AG09309 (cell line): ENCODE measurements around the gene GATAD2B.

Experiments
- DNase-seq: peaks from one replicate; pipeline ENCODE4 v3.0.0-alpha.2; 2010; ENCODE audit warnings: low read depth
- H3K4me3 ChIP-seq: 2 replicates; pipeline ENCODE4 v1.5.1; 2011; ENCODE audit warnings: mild to moderate bottlenecking, low read depth, low read length, moderate library complexity; ENCODE audit not compliant: control insufficient read depth
- TF ChIP-seq, protein P1 (sequence below): IDR thresholded peaks from 2 replicates; pipeline ENCODE4 v1.5.1; 2011; ENCODE audit warnings: mild to moderate bottlenecking, low read depth, low read length, inconsistent platforms; ENCODE audit not compliant: insufficient read depth, control insufficient read depth; ENCODE audit errors: missing control alignments

GATAD2B gene

GRCh38 chr1:153774026-153774595, 148.7 kb downstream of the GATAD2B start:
- TF ChIP-seq, protein P1, sequence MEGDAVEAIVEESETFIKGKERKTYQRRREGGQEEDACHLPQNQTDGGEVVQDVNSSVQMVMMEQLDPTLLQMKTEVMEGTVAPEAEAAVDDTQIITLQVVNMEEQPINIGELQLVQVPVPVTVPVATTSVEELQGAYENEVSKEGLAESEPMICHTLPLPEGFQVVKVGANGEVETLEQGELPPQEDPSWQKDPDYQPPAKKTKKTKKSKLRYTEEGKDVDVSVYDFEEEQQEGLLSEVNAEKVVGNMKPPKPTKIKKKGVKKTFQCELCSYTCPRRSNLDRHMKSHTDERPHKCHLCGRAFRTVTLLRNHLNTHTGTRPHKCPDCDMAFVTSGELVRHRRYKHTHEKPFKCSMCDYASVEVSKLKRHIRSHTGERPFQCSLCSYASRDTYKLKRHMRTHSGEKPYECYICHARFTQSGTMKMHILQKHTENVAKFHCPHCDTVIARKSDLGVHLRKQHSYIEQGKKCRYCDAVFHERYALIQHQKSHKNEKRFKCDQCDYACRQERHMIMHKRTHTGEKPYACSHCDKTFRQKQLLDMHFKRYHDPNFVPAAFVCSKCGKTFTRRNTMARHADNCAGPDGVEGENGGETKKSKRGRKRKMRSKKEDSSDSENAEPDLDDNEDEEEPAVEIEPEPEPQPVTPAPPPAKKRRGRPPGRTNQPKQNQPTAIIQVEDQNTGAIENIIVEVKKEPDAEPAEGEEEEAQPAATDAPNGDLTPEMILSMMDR: no peak
- DNase-seq: no peak
- no peak overlapping the region for H3K4me3 ChIP-seq

DNA sequence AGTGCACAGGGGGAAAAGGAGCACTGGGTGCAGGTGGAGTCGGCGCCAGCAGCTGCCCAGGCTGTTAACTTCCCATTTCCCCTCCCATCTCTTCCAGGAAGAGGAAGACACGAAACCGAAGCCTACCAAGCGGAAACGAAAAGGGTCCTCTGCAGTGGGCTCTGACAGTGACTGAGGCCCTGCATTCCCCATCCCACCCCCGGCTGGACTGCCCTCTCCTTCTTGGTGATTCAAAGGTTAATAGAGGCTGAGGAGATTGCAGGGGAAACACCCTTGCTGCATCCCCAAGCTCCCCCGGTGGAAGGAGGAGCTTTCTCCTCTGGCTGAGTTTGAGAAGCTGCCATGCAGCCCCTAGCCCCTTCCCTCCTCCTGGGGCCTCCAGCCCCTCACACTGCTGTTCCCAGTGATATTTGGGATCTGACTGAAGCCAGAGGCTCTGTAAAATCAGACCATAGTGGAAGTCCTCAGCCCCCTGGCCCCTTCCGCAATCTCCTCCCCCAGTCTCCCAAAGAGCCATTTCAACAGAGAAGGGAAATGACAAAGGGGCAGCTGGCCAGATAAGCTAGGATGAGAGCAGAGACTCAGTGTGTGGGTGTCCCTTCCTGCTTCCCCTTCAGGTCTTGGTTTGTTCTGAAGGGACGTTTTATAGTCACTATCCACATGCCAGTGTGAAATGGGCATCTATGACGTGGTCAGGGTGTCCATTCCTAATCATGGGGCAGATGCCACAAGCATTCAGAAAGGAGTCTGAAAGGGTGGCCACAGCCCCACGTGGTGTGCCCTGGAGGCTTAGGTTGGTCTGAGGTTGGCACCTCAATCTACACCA, 149.5 kb downstream of the GATAD2B start:
- TF ChIP-seq, protein P1: no peak
- DNase-seq: no peak
- no peak overlapping the region for H3K4me3 ChIP-seq

DNA sequence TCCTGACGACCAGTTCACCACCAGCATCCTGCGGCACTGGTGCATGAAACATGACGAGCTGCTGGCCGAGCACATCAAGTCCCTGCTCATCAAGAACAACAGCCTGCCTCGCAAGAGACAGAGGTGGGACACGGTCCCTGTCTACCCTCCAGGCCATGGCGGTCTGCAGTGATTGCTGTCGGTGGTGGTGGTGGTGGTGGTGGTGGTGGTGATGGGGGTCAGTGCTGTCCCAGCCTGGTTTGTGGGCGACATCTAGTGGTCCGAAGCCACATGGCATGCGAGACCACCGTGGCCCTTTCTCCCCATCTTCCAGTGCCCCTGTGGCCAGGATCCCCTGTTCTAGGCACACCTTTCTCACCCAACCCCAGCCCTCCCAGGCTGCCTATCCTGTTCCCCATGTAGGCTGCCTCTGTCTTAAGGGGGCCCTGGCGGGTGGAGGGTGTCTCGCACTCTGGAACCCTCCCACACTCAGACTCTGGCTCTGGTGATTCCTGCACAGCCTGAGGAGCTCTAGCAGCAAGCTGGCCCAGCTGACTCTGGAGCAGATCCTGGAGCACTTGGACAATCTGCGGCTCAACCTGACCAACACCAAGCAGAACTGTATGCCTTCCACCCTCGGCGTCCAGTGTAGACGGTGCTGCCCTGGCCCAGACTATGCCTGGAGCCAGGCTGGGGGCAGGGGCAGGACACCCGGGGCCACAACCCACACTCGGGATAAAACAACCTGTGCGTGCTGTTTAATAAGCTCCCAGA, 150.8 kb downstream of the GATAD2B start:
- TF ChIP-seq, protein P1: peak; percentile 45
- no peak for DNase-seq
- no peak overlapping the region for H3K4me3 ChIP-seq

DNA sequence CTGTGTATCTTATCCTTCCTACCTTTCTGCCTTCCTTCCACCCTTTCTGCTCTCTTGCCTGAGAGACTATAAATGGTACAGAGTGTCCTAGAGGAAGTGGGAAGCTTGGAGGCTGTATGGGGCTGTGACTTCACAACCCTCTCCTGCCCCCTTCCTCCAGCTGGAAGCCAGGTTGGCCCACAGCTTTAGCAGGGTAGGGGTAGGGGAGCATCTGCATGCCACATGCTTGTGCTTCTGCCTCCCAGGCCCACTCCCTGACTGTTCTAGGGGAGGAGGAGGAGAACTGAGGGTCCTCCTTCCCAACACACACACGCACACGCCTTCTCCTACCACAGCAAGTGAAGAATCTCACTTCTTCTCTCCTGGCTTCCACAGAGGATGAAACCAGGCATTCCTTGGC, 151.5 kb downstream of the GATAD2B start:
- DNase-seq: no peak
- H3K4me3 ChIP-seq: no peak overlapping the region
- TF ChIP-seq, protein P1: no peak

DNA sequence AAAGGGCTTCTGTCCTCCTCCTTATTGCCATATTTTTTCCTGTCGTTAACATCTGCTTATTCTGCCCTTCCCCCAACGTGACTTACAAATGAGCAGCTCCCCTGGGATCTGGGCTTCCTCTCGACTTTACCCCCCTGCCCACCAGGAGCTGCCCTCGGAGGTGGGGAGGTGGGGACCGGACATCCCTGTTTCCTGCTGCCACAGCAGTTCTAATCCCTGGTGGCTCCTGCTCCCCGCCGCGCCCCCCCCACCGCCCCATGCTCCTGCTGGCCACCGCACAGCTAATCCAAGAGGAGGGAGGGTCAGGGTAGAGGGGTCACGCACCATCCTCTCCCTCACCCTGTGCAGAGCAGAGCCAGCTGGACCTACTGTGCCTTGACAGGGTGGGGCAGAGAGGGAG, 152.0 kb downstream of the GATAD2B start:
- H3K4me3 ChIP-seq: no peak overlapping the region
- no peak for DNase-seq
- TF ChIP-seq, protein P1: no peak

DNA sequence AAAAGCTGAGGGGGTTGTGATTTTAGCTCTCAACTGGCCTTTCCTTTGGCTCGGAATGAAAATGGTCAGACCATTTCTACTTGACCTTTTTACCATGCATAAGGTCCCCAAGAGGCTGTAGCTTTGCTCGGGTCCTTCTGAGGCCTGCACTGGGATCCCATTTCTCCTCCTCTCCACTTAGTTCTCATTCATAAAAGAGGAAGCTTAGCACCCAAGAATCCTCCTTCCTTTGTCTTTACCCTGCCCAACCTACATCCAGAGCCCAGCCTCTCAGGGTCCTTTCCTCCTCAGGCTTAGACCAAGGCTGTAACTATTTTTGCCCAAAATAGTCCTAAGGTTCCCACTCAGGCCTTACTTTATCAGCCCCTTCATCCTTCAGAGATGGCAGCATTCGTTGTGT, 153.6 kb downstream of the GATAD2B start:
- TF ChIP-seq, protein P1: no peak
- DNase-seq: no peak
- no peak overlapping the region for H3K4me3 ChIP-seq
